Osteocyte (in vitro differentiated cells): ENCODE data around the gene PHF21B. TPM values are rescaled to one million over a fixed set of nuclear protein-coding genes. Genes with fewer than 3 reads are reported as not detected.
A peak's percentile ranks its signal among the peaks of the same experiment; 100 is the strongest.

Source experiments
- DNase-seq: peaks from one replicate; pipeline ENCODE4 v3.0.0; 2021; ENCODE audit warnings: mixed read lengths; ENCODE audit not compliant: unreplicated experiment; ENCODE audit errors: extremely low spot score
- H3K27ac Mint-ChIP-seq: one replicate; pipeline ENCODE4 v1.8.0; 2021; ENCODE audit warnings: mild to moderate bottlenecking, mixed read lengths; ENCODE audit not compliant: unreplicated experiment
- H3K27me3 Mint-ChIP-seq: one replicate; pipeline ENCODE4 v1.8.0; 2021; ENCODE audit warnings: mixed read lengths; ENCODE audit not compliant: unreplicated experiment
- H3K36me3 Mint-ChIP-seq: one replicate; pipeline ENCODE4 v1.8.0; 2021; ENCODE audit warnings: mixed read lengths; ENCODE audit not compliant: unreplicated experiment
- H3K4me1 Mint-ChIP-seq: one replicate; pipeline ENCODE4 v1.8.0; 2021; ENCODE audit warnings: mixed read lengths; ENCODE audit not compliant: unreplicated experiment
- H3K4me3 Mint-ChIP-seq: one replicate; pipeline ENCODE4 v1.8.0; 2021; ENCODE audit warnings: mild to moderate bottlenecking, moderate library complexity, mixed read lengths; ENCODE audit not compliant: unreplicated experiment
- H3K9me3 Mint-ChIP-seq: one replicate; pipeline ENCODE4 v1.8.0; 2021; ENCODE audit warnings: mixed read lengths; ENCODE audit not compliant: unreplicated experiment
- CTCF ChIP-seq: fragments of 200-600 bp; sonication (generic); IDR thresholded peaks from 2 replicates; pipeline ENCODE4 v1.5.0; 2021; ENCODE audit warnings: antibody characterized with exemption, mild to moderate bottlenecking, moderate library complexity
- total RNA-seq: library from RNA; stranded (reverse); gene quantifications from 2 replicates; pipeline ENCODE4 v1.2.1, GENCODE V29; 2021

PHF21B gene
- total RNA-seq, 1 donor from 2014 or later: 0.54 TPM

DNA sequence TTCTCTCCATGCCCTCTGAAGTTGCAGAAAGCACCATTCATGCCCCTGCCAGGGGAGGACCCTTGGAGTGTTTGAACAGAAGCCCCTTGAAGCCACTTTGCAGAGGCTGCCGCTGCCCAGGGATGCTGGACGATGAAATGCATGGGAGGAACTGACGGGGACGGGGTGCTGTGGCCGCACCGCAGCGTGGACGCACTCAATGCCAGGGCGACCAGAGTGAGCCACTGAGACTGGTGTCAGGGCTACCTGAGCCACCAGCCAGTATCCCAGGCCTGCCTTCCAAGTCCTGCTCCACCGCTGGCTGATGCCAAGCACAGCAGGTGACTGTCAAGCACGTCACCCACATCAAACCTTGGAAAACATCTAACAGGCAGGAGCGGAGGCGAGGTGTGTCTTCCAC is 17.6 kb downstream of the PHF21B start:
- H3K27ac Mint-ChIP-seq: no peak overlapping the region
- no peak for TF ChIP-seq CTCF
- DNase-seq: no peak
- H3K36me3 Mint-ChIP-seq: no peaks in the 10 kb centered on the region
- H3K4me3 Mint-ChIP-seq: no peak overlapping the region
- no peaks in the 10 kb centered on the region for H3K27me3 Mint-ChIP-seq
- no peaks in the 10 kb centered on the region for H3K4me1 Mint-ChIP-seq
- no peaks in the 10 kb centered on the region for H3K9me3 Mint-ChIP-seq

DNA sequence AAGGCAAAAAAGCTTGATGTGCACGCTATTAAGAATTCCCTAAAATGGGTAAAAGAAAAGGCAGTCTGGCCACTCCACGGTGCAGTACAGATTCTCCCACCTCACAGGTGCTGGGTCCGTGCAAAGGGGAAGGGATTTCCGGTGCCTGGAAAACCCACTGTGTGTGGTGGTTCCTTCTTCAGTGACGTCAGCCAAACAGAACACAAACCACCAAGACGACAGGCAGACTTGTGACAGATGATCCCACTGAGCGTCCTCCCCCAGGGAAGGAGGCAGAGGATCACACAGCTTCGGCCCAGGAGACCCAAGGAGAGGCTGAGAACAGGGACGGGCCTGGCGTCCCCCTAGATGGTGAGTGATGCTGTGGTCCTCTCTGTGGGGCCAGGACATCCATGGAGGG is 18.6 kb downstream of the PHF21B start:
- DNase-seq: no peak
- Mint-ChIP-seq H3K9me3 (no peaks in the 10 kb centered on the region), H3K4me3 (no peak overlapping the region), H3K27ac (no peak overlapping the region), H3K27me3 (no peaks in the 10 kb centered on the region), H3K4me1 (no peaks in the 10 kb centered on the region), H3K36me3 (no peaks in the 10 kb centered on the region)
- no peak for TF ChIP-seq CTCF

DNA sequence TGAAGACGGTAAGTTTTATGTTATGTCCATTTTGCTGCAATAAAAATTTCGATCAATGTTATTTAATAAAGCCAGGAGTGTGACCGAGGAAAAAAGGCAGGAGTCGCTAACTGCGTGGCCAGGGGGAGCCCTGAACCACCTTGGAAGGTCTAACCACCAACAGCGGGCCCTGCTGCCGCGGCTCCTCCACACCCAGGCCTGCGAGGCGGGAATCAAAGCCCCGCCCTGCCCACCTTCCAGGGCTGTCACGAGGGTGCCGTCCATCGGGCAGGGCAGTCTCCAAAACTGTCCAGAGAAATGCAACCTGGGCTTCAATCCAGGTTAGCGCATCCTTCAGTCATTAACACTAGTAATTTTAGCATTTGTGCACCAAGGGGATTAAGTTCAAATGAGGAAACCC is 19.0 kb downstream of the PHF21B start:
- H3K4me1 Mint-ChIP-seq: no peaks in the 10 kb centered on the region
- no peak for TF ChIP-seq CTCF
- no peaks in the 10 kb centered on the region for H3K9me3 Mint-ChIP-seq
- no peak overlapping the region for H3K4me3 Mint-ChIP-seq
- H3K27ac Mint-ChIP-seq: no peak overlapping the region
- H3K27me3 Mint-ChIP-seq: no peaks in the 10 kb centered on the region
- H3K36me3 Mint-ChIP-seq: no peaks in the 10 kb centered on the region
- no peak for DNase-seq

GRCh38 chr22:44990328-44990727 is 19.5 kb downstream of the PHF21B start:
- DNase-seq: no peak
- TF ChIP-seq CTCF: no peak
- H3K4me3 Mint-ChIP-seq: no peak overlapping the region
- no peak overlapping the region for H3K27ac Mint-ChIP-seq
- H3K36me3 Mint-ChIP-seq: no peaks in the 10 kb centered on the region
- no peaks in the 10 kb centered on the region for H3K27me3 Mint-ChIP-seq
- H3K9me3 Mint-ChIP-seq: no peaks in the 10 kb centered on the region
- H3K4me1 Mint-ChIP-seq: no peaks in the 10 kb centered on the region

DNA sequence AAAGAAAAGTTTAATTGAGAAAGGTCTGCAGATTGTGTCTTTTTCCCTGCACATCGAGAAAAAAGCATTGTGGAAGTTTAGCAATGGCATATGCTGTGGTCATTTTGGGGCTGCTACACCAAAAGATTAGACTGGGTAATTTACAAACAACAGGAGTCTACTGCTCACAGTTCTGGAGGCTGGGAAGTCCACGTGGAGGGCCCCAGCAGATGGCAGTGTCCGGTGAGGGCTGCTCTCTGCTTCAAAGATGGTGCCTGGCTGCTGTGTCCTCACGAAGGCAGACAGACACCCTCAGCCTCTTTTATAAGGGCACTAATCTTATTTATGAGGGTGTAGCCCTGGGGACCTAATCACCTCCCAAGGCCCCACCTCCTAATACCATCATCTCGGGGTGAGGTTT is 21.1 kb downstream of the PHF21B start:
- Mint-ChIP-seq H3K4me3 (no peak overlapping the region), H3K4me1 (no peaks in the 10 kb centered on the region), H3K36me3 (no peaks in the 10 kb centered on the region), H3K27ac (no peak overlapping the region), H3K9me3 (no peaks in the 10 kb centered on the region), H3K27me3 (no peaks in the 10 kb centered on the region)
- DNase-seq: no peak
- peak; percentile 7 for TF ChIP-seq CTCF
